ENCODE results near the gene SWT1.

DNA sequence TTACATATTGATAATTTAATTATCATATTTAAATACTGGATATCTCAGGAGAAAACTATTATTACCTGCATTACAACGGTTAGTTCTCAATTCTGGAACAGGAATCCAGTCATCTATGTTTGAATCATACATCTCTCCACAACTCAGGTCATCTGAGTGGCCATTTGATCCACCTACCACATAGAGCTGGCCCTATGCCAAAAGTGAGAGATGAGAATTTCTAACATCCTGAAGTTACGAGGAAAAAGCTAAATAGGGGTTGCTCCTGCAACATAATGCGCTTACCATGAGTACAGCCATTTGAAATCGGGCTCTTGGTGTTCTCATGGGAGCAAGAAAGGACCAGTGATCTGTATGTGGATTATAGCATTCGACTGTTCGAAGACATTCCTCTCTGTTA is 143.2 kb downstream of the SWT1 start:
- TF ChIP-seq POLR2A (IDR thresholded peaks at IDR 0.05), result no peak
- TF ChIP-seq POLR2AphosphoS5 (IDR thresholded peaks at IDR 0.05), result no peak
- TF ChIP-seq, protein P1, sequence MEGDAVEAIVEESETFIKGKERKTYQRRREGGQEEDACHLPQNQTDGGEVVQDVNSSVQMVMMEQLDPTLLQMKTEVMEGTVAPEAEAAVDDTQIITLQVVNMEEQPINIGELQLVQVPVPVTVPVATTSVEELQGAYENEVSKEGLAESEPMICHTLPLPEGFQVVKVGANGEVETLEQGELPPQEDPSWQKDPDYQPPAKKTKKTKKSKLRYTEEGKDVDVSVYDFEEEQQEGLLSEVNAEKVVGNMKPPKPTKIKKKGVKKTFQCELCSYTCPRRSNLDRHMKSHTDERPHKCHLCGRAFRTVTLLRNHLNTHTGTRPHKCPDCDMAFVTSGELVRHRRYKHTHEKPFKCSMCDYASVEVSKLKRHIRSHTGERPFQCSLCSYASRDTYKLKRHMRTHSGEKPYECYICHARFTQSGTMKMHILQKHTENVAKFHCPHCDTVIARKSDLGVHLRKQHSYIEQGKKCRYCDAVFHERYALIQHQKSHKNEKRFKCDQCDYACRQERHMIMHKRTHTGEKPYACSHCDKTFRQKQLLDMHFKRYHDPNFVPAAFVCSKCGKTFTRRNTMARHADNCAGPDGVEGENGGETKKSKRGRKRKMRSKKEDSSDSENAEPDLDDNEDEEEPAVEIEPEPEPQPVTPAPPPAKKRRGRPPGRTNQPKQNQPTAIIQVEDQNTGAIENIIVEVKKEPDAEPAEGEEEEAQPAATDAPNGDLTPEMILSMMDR (IDR thresholded peaks at IDR 0.05), result no peak

Data from gastroesophageal sphincter (tissue), 3 donors.